ENCODE results near the gene SYTL2.
A peak's percentile ranks its signal among the peaks of the same experiment; 100 is the strongest.

DNA sequence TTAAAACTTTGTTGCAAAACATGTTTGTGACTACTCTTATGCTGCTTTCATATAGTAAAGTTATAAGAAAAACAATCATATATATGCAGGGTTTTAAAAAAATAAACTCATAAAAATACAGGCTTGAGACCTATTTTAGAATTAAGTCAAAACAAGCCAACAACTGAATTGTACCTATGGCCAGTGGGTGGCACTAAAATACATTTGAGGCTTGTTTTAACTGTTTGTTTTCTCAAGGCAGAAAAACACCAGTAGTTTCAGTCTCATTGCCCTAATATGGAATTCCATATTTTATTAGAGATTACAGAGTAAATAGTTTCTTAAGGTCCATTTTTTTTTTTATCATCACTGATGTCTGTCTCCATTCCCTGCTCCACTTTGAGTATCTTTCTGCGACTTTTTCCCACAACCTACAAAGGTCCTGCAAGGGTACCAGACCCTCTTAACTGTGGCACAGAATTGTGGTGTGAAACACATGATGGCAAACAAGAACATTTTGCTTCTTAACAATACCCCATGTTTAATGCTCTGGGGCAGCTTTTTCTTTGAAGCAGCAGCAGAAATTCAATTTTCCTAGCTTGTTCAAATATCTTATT, 116.5 kb downstream of the SYTL2 start:
- TF ChIP-seq, protein P1, sequence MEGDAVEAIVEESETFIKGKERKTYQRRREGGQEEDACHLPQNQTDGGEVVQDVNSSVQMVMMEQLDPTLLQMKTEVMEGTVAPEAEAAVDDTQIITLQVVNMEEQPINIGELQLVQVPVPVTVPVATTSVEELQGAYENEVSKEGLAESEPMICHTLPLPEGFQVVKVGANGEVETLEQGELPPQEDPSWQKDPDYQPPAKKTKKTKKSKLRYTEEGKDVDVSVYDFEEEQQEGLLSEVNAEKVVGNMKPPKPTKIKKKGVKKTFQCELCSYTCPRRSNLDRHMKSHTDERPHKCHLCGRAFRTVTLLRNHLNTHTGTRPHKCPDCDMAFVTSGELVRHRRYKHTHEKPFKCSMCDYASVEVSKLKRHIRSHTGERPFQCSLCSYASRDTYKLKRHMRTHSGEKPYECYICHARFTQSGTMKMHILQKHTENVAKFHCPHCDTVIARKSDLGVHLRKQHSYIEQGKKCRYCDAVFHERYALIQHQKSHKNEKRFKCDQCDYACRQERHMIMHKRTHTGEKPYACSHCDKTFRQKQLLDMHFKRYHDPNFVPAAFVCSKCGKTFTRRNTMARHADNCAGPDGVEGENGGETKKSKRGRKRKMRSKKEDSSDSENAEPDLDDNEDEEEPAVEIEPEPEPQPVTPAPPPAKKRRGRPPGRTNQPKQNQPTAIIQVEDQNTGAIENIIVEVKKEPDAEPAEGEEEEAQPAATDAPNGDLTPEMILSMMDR (IDR thresholded peaks at IDR 0.05), result peak in 1 of 2 donors; percentile 7
- TF ChIP-seq EP300 (IDR thresholded peaks at IDR 0.05) (no peak), POLR2A (IDR thresholded peaks at IDR 0.05) (no peak), POLR2AphosphoS5 (IDR thresholded peaks at IDR 0.05) (no peak)
